A204.1 (cell line): ENCODE results near the gene CSNK1D.

Source experiments
- FAIRE-seq: peaks from 2 replicates; lab custom pipeline; 2012; peaks lifted over from hg19 to GRCh38; lab: Jason Lieb, UNC

CSNK1D gene

DNA sequence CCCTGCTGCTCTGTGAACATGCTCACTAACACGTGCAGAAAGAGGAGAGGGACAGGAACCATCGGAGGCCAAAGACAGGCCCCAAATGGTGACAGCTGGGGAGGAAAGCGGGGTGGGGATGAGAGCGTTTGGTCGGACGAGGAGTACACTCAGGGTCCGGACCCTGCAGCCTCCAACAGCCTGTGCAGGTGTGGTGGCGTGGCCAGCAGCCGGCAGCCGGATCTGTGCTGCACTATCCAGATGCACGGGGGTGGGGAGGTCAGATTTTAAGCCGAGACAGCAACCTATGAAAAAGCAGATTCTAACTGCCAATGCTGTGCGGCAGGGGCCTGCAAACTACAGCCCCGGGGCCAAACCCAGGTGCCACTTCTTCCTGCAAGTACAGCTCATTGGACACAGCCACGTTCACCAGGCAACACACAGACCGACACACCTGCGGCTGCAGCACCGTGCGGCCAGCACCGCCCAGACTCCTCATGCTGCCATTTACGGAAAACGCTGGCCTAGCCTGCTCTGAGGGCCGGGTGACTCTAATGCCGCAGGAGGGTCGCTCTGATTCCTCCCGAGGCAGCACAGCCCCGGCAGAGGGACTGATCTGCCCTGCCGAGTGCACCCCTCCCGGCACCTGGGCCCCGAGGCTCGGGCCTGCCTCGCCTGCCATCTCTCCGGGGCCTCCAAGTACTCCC, 23.5 kb downstream of the CSNK1D start:
- FAIRE-seq: no peak

DNA sequence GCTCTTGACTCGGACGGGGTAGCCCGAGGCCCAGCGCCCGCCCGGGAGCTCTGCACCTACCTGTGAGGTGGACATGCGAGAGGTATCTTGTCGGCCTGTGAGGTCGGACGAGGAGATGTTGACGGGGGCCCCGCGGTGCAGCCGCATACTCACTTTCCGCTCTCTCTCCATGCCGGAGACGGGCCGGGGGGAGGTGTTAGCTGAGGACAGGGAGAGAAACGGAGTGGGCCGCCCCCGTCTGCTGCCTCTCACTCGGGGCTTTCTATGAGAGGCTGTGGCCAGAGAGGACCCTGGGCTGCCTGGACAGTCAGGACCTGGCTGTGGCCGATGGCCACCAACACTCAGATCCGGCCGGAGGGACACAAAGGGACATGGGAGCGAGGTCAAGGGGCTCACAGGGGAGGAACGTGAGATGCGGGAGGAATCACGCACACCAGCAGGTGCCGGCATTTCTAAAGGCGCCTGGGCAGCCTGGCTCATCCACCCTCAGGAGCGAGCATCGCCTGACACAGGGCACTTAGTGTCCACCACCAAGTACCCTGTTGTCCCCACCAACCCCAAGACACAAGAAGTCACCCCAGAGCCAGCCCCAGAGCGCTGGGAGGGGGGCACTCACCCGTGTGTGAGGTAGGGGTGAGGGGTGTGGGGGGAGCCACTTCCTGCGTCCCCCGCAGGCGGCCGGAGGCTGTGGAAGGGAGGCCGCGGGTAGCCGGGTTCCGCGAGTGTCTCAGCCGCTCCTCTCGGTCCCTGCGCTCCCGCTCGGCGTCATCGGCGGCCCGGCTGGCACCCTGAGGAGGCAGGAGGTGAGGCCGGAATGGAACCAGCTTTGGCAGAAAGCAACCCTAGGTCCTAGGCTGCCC, 24.5 kb downstream of the CSNK1D start:
- no peak for FAIRE-seq

DNA sequence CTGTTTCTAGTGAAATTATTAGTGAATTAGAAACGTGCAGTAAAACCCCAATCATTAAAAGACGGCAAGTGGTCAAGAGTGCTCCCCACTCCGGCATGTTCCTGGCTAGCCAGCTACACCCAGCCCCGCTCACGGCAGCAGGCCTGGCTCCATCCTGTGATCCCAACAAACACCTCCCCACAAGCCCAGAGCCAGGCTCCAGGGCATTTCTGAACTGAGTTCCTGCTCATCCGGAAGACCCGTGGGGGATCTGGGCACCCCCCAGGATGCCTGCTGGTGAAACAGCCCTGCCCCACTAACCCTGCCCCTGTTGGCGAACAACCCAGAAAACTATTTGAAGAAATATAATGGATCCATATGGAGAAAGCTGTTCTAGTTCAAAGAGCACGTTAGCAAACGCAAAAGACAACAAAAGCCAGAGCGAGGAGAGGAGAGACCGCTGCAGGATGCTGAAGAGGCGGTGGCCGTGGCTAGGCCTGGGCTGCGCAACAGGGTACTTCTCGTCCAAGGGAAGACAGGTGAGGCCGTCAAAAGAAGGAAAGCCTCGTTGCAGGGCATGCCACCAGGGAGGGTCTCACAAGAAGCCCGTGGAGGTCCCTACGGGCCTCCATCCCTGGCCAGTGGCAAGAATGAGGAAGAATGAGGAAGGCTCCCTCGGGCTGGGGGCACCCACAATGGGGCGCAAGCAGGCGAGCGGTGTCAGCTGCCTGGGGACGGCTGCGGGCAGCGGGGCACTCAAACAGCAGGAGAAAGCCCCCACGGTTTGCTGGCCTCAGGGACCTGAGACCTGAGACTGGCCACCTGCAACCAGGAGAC, 25.4 kb downstream of the CSNK1D start:
- no peak for FAIRE-seq

DNA sequence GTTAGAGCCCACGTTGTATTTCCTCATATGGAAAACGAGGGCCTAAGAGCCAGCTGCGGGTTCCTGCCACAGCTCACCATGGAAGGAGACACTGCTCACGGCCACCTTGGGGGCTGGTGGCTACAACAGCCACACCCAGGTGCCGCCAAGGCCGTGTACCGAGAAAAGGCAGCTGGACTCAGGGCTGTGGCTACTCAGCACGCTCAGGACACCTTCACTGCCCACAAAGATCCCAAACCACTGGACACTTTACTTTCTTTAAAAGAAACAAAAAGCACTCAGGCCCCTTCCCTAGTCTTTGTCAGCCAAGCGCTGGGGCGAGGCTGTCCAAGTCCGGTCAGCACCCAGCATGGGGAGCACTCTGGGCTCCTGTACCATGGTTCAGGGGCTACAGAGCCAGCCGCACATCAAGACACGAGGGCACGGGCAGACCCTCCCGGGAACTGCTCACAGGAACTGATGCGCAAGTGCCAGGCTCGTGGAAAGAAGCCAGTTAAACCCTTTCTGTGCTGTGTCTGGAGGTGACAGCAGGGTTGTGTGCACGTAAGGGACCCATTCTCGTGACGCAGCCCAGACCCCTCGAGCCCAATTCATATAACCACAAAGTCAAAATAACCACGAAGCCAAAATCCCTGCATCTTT, 26.2 kb downstream of the CSNK1D start:
- no peak for FAIRE-seq

DNA sequence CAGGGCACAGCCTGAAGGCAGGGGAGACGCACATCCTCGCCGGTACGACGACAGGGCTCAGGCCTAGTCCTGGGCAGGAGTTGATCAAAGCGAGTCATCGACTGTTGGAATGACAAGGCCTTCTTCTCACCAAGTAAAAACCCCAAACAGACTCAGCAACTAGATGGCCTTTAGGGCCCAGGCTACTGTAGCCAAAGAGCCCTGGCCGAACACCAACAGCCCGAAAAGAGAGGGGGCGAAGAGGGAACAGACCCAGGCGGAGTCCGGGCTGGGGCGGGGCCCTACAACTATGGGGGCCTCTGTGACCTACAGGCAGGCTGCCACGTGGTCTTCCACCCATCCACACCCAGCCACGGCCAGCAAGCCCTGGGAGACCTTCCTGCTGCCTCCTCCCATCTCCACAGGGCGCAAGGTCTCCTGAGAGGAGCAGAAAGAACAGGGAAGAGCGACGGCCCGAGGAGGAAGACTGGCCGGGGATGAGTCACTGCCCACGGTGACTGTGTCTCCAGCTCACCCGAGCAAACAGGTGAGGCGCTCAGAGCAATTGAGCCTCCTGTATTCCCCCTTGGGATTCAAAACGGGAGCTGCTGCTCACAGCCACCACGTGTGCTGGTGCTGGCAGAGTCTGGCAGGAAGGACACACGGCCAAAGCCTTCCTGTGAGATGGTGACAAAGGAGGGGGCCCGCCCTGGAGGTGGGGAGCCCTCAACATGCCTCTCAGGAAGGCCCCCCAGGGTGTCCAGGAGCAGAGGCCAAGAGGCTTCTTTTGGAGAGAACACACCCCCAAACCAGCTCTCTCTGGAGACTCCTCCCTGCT, 26.9 kb downstream of the CSNK1D start:
- FAIRE-seq: no peak

DNA sequence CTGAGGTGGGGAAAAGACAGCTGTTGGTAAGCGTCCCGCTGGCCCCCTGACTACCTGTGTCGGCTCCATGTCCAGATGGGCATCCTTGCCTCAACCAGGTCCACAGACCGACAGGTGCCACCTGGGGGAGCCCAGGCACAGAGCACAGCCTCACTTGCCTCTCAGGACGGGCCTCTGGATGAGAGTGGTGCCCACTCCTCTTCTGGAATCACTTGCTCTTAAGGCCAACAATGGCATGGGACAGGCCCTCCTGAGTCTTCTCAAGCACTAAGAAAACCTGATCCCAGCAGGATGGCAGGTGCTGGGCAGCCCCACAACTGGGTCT, 27.5 kb downstream of the CSNK1D start:
- FAIRE-seq: no peak

DNA sequence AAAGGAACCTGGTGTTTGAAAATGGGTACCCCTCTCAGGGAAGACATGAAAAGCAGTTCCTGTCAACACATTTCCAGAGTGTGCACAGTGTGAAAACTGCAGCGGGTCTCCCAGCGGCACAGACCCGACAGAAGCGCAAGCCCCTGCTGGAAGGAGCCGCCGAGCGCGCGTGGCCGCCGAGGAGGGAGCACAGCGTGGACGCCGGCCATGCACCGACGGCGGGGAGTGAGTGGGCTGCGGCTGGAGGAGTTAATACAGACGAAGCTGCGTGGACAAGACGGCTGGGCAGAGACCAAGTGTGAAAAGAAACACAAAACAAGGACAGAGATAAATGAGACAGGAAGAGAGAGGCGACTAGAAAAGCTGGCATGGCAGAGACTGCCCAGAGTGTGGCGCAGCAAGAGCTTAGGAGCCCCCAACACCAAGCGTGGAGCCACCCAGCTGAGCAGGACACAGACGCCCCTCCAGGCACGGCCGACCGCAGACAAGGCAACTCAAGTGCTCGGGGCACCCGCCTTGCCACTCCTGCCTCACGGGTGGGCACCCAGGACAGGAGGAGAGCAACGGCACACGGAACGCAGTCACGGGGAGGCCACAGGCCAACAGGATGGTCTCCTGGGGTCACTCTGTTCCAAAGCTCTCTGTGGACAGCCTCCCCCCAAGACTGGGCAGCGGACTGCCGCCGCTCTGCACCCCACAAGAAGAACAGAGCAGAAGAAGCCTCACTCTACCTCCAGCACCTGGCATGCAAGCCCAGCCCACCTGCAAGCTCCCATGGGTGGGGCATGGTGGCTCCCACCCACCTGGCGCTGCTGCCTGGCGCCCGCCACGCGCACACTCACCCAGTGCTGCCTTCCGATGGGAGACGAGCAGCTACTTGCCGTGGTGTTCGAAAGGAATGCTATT, 28.1 kb downstream of the CSNK1D start:
- no peak for FAIRE-seq

DNA sequence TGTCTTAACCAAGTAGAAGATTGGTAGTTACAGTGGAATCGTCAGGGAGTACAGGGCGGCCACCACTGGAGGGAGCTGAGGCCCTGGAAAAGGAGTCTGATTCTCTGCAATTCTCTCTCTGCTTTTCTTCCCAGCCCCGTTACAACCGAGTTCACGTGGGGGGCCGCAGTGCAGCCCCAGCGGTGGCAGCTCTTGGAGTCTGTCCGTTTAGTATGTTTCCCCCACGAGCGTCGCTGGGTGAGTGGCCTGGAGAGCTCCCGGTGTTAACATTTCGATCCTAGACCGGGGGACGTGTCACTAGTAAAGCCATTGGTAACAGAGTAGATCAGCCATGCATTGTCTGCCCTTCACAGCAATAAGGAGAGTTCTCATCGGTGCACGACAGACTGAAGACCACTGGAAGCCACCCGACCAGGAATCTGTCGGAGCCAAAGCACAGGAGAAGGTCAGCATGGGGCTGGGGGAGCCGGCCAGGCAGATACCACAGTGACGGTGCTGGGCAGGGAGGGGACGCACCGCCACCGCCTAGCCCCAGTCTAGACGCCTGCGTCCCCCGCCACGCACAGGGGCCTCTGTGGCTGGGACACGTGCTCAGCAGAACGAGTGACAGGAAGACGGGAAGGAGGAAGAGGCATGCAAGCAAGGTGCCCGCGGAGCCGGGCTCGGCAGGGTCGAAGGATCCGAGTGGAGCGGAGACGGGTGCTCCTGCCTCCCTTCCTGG, 28.9 kb downstream of the CSNK1D start:
- no peak for FAIRE-seq

DNA sequence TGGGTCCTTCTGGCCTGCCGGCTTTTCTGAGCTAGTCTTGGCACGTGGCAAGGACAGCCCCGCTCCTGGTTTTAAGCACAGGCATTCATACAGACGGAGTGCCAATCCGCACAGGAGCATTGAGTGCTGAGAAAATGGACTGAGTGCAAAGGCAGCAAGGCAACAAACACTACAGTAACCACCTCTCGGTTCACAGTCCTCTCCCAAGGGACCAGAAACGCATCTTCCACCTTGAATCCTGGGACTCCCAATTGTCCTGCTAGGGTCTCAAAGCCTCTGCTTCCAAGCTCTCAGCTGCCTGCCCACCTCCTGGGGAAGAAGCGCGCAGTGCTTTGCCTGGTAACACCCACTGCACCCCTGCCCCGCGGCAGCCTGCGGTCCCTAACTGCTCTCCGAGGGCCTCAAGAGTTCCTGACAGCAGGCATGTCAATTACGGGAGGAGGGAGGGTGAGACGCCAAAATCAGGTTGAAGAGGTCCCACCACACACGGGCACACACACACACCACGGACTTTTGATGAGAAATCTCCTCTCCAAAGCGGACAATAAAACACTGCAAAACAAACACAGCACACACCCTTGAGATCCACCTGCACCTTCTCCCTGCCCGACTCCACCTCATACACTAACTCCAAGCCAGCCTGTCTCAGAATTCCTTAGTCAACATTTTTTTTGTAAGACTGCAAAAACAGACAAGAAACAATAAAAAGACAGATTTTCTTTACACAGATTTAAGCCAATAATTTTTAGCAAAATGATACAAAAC, 29.7 kb downstream of the CSNK1D start:
- no peak for FAIRE-seq

DNA sequence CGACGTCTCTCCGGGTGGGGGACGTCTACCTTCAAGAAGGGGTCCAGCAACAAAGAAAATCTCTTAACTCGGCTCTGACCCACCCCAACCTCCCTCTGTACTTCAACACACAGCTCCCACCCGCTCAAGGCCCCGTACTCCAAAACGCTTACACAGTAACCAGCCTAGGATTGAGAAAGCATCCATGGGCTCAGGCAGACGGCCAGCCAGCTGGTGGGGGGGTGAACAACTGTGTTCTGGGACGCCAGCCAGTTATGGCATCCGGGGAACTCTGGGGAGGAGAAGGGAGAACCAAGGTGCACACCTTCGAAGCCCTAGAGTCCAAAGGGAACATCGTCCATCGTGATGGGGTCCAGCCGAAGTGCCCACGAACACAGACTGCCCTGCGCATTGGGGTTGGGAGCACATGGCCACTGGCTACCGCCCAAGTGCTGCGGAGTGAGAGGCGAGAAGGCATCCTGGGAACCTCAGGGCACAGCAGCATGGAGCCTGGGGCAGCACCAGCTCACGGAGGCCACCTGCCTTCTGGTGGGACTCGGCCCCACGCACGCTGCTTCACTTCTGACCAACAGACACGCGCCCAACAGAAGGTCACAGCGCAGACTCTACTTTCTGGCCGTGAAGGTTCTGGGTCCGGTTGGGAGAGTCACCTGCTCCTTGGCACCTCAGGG, 30.4 kb downstream of the CSNK1D start:
- no peak for FAIRE-seq

DNA sequence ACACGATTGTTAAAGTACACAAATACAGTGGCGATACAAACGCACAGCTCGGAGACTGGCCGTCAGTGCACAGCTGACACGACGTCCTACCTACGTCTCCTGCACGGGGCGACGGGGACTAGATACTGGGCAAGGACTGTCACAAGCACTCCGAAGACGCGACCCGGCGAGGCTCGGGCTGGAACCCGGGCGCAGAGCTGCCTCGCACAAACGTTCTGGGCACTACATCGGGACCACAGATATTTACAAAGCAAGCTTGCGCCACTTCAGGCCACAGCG, 30.9 kb downstream of the CSNK1D start:
- no peak for FAIRE-seq

DNA sequence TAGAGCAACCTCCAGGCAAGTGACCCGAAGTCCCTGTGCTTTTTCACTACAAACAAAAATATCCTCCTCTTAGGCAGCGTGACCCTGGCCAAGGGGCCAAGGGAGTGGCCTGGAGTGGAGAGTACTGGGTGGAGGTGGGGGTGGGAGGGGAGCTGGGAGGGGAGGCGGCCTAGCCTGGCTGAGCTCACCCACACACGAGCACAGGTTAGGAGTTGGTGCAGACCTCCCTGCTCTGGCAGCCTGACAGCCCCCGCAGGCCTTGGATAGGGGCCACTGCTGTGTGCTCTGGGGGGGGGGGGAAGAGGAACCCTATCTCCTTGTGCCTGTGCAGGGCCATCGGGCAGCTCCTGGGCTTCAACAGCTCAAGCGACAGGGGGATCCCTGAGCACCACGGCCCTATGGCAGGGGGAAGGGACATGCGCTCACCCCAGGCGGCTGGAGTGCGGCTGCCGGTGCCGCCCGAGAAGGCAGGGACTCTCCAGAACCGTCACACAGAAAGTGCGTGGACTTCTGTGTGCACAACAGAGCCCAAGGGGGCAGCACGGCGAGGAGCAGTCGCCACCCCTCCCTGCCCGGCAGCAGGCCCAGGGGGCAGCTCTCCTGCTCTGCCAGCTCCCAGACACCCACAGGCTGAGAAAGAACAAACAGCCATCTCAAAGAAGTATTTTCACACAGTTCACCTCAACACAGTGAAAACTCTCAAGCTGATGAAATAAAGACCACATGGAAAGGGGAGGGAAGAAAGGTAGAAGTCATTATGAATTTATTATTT, 31.4 kb downstream of the CSNK1D start:
- no peak for FAIRE-seq

DNA sequence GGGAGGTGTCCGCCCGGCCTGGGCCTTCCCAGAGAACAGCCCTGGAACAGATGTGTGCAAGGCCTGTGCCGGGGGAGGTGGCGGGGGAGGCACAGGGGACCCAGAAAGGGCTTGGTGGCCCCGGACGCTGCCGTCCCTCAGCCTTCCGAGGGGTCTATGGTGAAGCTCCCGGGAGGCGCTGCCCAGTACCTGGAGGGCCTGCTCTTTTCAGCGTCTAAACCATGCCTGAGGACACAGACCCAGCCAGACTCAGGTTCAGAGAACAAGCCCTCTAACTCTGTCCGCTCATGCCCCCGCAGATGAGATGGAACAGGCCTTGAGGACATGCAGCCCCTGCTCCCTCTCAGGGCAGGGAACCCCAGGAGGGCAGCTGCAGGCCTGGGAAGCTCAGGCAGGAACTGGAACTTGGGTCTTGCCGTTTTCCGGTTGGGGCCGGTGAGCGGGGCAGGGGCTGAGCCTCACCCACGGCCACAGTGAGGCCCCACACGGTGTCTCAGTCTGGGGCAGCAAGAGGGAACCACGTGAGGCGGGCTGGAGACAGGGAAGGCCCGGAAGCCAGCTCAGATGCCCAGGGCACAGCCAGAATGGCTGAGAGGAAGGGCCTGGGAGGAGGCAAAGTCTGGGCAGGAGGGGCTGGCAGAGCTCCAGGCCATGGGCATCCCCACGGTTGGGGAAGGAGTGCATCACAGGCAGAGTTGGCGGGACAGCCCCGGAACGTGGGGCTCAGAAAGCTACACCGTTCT, 32.1 kb downstream of the CSNK1D start:
- no peak for FAIRE-seq

DNA sequence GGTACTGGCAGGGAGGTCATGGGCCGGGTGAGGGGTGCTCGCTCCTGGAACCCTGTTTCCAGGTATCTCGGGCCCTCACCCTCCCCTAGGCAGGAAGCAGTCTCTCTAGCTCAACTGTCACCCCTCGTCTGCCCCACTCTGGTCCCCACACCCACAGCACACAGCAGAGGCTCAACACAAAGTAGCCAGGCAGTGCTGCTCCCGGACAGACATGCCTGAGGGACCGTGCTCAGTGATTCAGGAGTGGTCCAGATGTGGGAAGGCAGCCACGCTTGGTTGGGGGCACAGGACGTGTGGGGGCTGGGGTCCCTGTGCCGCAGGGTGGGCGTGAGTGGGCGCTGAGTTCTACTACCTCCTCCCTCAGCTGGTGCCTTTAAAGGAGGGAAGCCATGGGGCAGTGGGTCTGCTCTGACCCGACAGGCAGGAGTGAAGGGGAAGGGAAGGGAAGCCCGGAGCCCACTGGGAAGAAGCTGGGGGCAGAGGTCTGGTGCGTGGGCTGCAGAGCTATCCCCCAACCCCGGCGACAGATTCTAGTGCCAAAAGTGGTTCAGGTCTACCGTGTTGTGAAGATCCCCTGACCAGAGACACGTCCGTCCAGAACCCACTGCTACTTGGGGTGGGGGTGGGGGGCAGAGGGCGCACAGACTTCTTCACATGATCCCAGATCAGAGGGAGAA, 32.9 kb downstream of the CSNK1D start:
- FAIRE-seq: no peak

DNA sequence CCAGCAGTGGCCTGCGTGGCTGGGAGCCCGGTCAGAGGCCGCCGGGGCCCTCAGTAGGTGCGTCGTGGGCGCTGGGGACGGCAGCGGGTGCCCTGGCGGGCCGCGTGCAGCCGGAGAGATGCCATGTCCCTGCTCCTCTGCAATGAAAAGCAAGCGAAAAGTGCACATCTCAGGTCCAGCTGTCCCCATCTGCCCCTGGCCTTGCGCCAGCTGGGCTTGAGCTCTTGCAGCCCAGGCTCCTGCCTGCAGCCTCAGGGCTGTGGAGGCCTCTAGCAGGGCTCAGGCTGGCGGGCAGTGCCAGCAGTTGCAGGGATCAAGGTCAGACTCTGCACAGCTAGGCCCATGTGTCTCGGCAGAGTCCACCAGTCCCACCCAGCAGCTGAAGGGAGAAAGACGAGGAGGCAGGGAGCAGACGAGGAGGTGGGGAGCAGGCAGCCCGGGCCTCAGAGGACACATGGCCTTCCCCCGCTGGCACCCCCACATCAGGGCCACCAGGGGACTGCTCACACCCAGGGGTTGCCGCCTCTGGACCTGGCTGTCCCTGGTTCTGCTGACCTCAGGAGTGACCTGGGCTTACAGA, 33.5 kb downstream of the CSNK1D start:
- FAIRE-seq: no peak

DNA sequence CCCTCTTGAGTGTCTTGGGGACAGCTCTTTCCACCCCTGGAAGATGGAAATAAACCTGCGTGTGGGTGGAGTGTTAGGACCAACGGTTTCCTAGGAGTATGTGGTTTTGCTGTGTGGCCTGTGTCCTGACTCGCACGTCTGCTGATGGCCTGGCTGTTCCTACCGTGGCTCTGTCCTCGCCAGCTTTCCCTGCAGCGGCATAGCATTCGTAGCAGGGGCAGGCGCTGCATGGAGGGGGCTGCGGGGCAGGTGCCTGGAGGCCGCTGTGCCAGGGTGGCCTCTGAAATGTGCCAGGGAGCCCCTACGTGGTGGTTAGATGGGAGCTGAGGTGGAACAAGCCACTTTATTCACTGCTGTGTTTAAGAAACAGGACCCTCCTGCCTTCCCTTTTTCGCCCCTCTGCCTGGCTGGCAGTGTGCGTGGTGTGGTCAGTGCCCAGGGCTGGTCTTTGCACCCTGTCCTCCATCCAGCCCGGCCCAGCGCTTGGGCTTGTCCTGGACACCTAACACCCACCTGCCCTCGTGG, 34.0 kb downstream of the CSNK1D start:
- FAIRE-seq: no peak
